HUES6 (cell line): Measurements from ENCODE around the gene AK4.

Source experiments
- H3K27ac ChIP-seq: 2 replicates; pipeline ENCODE4 v1.7.0; 2013; ENCODE audit warnings: low read depth, mild to moderate bottlenecking, low read length, inconsistent platforms
- H3K27me3 ChIP-seq: 2 replicates; pipeline ENCODE4 v1.6.1; 2013; ENCODE audit warnings: low read length; ENCODE audit not compliant: control insufficient read depth, insufficient read depth
- H3K36me3 ChIP-seq: 2 replicates; pipeline ENCODE4 v1.6.1; 2013; ENCODE audit warnings: low read length; ENCODE audit not compliant: control insufficient read depth, insufficient read depth
- H3K4me1 ChIP-seq: 2 replicates; pipeline ENCODE4 v1.6.1; 2013; ENCODE audit warnings: low read length; ENCODE audit not compliant: control insufficient read depth, insufficient read depth
- H3K4me3 ChIP-seq: 2 replicates; pipeline ENCODE4 v1.5.1; 2013; ENCODE audit warnings: low read depth, low read length
- H3K9ac ChIP-seq: one replicate; pipeline ENCODE4 v1.6.1; 2013; ENCODE audit warnings: mild to moderate bottlenecking, low read length
- H3K9me3 ChIP-seq: 2 replicates; pipeline ENCODE4 v1.6.1; 2013; ENCODE audit warnings: low read depth, low read length; ENCODE audit not compliant: control insufficient read depth, insufficient read depth

The AK4 gene

DNA sequence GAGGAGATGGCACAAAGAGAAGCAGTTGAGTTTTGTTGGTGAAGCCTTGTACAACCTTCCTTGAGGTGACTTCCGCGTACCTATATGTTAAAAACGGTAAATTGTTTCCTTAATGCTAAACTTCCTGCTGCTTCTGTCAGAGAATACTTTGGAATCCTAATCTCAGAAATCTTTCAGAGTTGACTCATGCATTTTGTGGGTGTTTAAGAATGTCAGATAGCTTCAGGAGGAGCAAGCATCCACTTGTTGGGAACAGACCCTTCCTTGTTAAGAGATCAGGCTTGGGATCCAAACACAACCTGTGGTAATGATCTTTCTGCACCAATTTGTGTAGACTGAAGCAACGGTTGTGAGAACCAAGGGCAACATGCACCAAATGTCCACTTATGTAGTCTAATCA, 29.5 kb downstream of the AK4 start:
- Histone ChIP-seq H3K9me3 (no peaks in the 10 kb centered on the region), H3K36me3 (no peaks in the 10 kb centered on the region), H3K9ac (no peak overlapping the region), H3K27ac (no peak overlapping the region), H3K4me3 (no peak overlapping the region), H3K27me3 (no peaks in the 10 kb centered on the region), H3K4me1 (peaks cover 56% of the 10 kb centered on the region)

DNA sequence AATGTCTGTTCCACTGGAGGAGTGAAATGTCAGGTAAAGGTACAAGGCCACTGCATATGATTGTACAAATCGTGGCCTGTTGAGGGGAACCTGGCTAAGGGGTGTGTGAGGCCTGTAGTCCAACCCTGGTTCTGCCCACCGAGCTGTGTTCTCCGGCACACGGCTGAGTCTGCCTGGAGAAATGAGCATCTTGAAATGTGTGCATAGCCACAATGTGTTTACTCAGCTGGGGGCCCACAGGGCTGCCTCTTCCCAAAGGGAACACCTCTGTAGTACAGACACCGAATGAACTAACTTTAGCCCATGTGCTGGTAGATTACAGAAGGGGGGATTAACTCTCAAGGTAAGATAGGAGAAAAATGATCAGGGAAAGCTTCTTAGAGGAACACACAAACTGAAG, 30.2 kb downstream of the AK4 start:
- Histone ChIP-seq H3K4me3 (no peak overlapping the region), H3K9me3 (no peaks in the 10 kb centered on the region), H3K27ac (no peak overlapping the region), H3K4me1 (peaks cover 51% of the 10 kb centered on the region), H3K9ac (no peak overlapping the region), H3K27me3 (no peaks in the 10 kb centered on the region), H3K36me3 (no peaks in the 10 kb centered on the region)

DNA sequence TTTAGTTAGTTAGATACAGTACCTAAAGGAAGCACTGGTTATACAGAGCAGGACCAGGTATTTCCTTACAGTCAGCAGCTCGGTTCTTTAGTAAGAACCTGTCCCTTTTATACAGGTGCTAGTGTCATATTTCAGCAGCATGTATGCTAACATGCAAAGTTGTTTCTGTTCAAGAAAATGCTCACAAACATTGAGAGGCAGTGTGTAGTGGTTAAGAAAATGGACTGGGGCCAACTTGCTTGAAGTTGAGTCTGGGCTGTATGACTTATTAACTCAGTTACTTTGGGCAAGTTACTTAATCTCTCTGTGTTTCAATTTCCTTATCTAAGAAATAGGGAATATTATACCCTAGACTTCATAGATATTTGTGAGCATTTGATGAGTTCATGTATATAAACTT, 31.1 kb downstream of the AK4 start:
- no peaks in the 10 kb centered on the region for H3K27me3 ChIP-seq
- H3K36me3 ChIP-seq: no peaks in the 10 kb centered on the region
- H3K9me3 ChIP-seq: no peaks in the 10 kb centered on the region
- H3K4me3 ChIP-seq: no peak overlapping the region
- no peak overlapping the region for H3K27ac ChIP-seq
- H3K9ac ChIP-seq: no peak overlapping the region
- peaks cover 42% of the 10 kb centered on the region for H3K4me1 ChIP-seq

DNA sequence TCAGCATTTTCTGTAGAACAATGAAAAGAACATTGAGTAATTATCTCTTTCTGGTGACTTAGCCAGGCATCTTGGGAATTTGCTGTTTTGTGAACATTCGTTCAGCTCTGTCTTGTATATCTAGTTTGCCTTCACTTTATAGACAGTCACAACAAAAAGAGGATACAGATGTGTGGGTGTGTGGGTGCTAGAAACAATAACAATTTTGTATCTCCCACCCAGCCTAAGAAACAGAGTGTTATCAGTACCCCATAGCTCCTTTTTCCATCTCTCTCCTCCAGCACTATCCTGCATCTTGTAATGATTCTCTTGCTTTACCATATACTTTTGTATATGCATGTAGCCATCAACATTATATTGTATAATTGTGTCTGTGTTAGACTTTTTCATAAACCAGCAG, 33.0 kb downstream of the AK4 start:
- Histone ChIP-seq H3K27me3 (no peaks in the 10 kb centered on the region), H3K9ac (no peak overlapping the region), H3K36me3 (no peaks in the 10 kb centered on the region), H3K9me3 (no peaks in the 10 kb centered on the region), H3K4me3 (no peak overlapping the region), H3K4me1 (peaks cover 26% of the 10 kb centered on the region), H3K27ac (no peak overlapping the region)

DNA sequence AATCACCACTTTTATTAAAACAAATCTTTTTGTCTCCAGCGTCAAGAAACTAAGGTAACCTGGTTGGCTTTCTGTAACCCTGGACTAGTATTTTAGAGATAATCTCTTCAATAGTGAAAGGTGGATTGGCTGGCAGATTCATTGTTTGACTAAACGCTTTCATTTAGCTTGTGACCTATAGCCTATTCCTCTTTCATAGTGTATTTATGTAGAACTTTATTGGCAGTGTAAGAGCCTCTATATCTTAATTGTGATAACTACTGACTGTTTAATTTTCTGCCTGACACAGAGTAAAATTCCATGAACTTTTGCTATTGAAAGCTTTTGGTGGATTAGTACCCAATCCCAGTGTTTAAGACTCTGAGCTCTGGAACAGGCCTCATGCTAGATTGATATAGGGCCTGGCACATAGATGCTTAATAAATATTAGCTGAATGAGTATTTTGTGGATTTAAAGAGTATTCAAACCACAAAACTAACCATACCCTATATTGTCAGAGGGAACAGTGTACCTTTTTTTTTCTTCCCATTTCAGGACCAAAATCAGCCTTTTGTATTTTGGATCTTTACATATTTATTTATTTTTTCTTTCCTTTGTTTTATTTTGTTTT, 34.8 kb downstream of the AK4 start:
- no peak overlapping the region for H3K9ac ChIP-seq
- no peaks in the 10 kb centered on the region for H3K36me3 ChIP-seq
- H3K9me3 ChIP-seq: no peaks in the 10 kb centered on the region
- H3K4me1 ChIP-seq: peaks cover 12% of the 10 kb centered on the region
- H3K4me3 ChIP-seq: no peak overlapping the region
- no peaks in the 10 kb centered on the region for H3K27me3 ChIP-seq
- H3K27ac ChIP-seq: no peak overlapping the region

DNA sequence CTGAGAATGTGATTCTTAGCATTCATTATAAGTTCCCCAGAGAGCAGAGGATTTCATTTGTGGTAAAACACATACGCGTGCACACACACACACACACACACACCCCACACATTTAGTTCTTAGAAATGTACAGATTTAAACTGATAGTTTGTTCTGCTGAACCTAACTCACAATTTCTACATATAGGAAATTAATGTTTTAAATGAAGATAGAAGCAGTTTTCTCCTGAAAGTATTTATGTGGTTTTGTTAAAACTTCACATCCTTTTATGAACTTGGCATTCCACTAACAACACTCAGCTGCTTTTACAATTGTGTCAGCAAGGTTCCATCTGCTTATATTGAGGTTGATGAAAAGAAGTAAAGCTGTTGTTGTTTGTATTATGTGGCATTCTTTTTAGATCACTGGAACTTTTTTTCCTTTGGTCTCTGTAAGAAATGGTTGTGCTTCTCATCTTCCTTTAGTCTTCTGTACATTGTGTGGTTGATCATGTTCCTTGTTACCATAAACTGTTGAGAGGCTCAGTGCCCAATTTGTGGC, 41.6 kb downstream of the AK4 start:
- Histone ChIP-seq H3K9ac (no peak overlapping the region), H3K4me1 (peaks cover 5% of the 10 kb centered on the region; the same call in 1 of the 2 replicates), H3K4me3 (no peak overlapping the region), H3K9me3 (no peaks in the 10 kb centered on the region), H3K27me3 (no peaks in the 10 kb centered on the region), H3K27ac (no peak overlapping the region), H3K36me3 (peaks cover 32% of the 10 kb centered on the region)

DNA sequence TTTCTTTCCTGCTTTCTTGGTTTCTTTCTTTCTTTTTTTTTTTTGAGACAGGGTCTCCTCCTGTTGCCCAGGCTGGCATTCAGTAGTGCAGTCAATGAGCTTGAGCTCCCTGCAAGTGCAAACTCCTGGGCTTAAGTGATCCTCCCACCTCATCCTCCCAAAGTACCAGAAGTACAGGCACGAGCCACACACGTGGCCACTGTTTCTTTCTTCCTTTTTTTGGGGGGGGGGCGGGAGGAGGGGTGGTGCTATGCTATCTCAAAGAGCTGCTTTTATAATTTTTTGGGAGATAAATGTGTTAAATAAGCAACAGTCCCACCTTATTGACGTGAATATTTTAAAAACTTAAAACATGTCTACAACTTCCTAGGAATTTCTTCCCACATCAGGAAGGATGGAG, 42.2 kb downstream of the AK4 start:
- Histone ChIP-seq H3K4me1 (peaks cover 5% of the 10 kb centered on the region; the same call in 1 of the 2 replicates), H3K9me3 (no peaks in the 10 kb centered on the region), H3K27ac (no peak overlapping the region), H3K4me3 (no peak overlapping the region), H3K27me3 (no peaks in the 10 kb centered on the region), H3K36me3 (peaks cover 32% of the 10 kb centered on the region), H3K9ac (no peak overlapping the region)

DNA sequence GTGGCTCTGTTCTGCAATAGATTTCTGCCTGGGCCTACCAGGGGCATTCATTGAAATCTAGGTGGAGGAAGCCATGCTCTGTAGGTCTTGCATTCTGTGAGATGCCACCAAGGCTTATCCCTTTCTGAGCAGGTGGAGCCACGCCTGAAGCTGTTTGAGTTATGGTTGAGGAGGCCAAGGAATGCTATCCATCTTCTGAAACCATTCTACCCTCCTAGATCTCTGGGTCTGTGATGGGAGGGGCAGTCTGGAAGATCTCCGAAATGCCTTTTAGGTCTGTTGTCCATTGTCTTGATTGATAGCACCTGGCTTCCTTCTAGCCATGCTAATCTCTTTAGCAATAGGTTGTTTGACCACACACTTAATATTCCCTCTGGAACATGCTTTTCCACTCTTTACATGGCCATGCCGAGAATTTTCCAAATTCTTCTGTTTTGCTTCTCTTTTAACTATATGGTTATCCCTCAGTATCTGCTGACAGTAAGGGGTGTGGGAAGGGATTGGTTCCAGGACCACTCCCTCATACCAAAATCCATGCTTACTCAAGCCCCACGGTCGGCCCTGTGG, 45.2 kb downstream of the AK4 start:
- no peaks in the 10 kb centered on the region for H3K9me3 ChIP-seq
- H3K27me3 ChIP-seq: no peaks in the 10 kb centered on the region
- H3K4me1 ChIP-seq: peaks cover 5% of the 10 kb centered on the region; the same call in 1 of the 2 replicates
- H3K27ac ChIP-seq: no peak overlapping the region
- H3K9ac ChIP-seq: no peak overlapping the region
- H3K36me3 ChIP-seq: peaks cover 38% of the 10 kb centered on the region
- H3K4me3 ChIP-seq: no peak overlapping the region

DNA sequence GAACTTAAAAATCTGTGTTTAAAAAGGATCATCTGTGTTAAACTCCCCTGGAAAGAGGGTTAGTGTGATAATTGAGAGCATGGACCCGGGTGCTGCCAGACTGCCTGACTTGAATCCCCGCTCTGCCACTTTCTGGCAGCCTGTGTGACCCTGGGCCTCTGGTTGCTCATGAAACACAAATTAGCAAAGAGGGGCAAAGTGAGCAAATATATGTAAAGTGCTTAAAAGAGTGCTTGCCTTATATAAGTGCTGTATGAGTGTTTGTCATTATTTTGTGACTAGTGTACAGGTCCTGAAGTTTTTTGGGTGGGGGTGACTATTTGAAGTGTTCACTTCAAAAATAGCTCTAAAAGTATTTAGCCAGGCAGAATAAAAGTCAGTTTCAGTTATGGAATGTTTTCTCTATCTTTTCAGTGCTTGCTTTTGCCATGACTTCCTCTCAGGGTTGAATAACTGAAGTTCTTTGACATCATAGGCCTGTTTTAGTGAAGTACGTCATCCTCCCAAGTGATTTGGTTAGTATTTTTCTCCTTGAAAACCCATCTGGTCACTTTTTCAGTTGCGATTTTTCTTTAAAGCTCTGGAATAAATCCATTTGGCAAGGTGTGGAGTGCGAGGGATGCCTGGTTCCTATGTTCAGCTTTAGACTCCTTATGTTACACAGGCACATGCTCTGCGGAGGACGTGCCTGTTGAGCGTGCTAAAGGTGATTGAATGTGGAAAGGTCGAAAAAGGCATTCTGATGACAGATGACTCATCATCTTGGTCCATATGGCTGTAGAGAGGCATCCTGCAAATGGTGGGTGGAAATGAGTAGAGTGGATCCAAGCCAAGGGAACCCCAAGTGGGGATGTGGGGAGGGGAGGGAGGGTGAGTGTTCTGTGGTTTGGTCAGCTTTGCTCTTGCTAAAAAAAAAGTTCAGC, 47.8 kb downstream of the AK4 start:
- Histone ChIP-seq H3K9me3 (no peaks in the 10 kb centered on the region), H3K27me3 (no peaks in the 10 kb centered on the region)

DNA sequence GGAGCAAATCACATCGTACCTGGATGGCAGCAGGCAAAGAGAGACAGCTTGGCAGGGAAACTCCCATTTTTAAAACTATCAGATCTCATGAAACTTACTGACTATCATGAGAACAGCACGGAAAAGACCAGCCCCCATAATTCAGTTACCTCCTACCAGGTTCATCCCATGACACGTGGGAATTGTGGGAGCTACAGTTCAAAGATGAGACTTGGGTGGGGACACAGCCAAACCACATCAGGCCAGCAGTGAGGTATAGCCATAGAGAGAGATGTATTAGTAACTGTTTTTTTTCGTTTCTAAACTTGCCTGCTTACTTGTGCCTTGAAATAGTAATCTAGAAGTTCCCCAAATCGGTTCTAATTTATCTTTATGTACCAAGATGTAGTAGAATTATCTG, 48.9 kb downstream of the AK4 start:
- Histone ChIP-seq H3K27ac (no peak overlapping the region), H3K36me3 (peaks cover 40% of the 10 kb centered on the region), H3K9ac (no peak overlapping the region), H3K4me3 (no peak overlapping the region), H3K27me3 (no peaks in the 10 kb centered on the region), H3K4me1 (no peaks in the 10 kb centered on the region), H3K9me3 (no peaks in the 10 kb centered on the region)

More for the DNA sequence above, 47.8 kb downstream of the AK4 start:
- no peaks in the 10 kb centered on the region for H3K4me1 ChIP-seq
- H3K27ac ChIP-seq: no peak overlapping the region
- H3K9ac ChIP-seq: no peak overlapping the region
- H3K4me3 ChIP-seq: no peak overlapping the region
- H3K36me3 ChIP-seq: peaks cover 40% of the 10 kb centered on the region

DNA sequence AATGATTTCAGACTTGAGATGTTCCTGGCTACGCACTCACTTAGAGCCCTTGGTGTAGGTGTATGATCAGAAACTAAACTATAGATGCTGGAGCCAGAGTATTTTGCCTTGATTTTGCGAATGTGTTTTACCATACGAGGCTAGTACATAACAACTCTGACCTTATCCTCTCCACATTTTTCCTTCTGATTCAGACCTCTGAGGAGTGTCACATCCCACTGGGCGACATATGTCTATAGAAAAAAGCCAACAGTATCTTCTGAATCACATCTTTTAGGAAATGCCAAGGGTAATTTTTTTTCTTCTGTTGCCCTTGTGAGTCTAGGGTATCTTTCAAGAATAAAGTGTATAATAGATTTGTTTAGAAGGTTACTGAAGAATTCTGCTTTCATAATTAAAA, 49.6 kb downstream of the AK4 start:
- H3K4me1 ChIP-seq: no peaks in the 10 kb centered on the region
- H3K27ac ChIP-seq: no peak overlapping the region
- no peak overlapping the region for H3K9ac ChIP-seq
- peaks cover 34% of the 10 kb centered on the region for H3K36me3 ChIP-seq
- H3K9me3 ChIP-seq: no peaks in the 10 kb centered on the region
- no peaks in the 10 kb centered on the region for H3K27me3 ChIP-seq
- no peak overlapping the region for H3K4me3 ChIP-seq
